Activated CD4-positive, alpha-beta T cell treated with anti-CD3 and anti-CD28 coated beads, Interleukin-2, amount 50 U/mL, for 4 hours (primary cell): Measurements from ENCODE around the gene ABCA4.
A peak's percentile ranks its signal among the peaks of the same experiment; 100 is the strongest.

Experiments used
- DNase-seq, 2 experiments: peaks; one replicate each; pipeline ENCODE4 v3.0.0-alpha.2; 2020

ABCA4 gene

DNA sequence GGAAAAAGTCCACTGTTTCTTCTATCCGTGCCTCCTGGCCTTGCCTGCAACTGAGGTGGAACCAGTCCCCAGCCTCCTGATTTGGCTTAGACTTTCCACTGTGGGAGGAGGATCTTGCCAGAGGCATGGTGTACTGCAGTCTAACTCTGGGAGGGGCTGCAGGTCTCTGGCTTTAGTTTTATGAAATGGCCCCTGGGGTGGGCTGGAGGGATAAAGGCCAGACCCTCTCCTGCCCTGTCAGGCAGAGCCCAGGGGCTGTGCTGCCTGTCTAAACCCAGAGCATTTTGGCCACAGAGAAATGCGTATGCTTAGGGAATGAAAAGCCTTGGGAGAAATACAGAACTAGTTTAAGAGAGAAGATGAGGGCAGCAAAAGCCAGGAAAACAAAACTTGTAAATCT lies 73.0 kb downstream of the ABCA4 start:
- no peak for DNase-seq

DNA sequence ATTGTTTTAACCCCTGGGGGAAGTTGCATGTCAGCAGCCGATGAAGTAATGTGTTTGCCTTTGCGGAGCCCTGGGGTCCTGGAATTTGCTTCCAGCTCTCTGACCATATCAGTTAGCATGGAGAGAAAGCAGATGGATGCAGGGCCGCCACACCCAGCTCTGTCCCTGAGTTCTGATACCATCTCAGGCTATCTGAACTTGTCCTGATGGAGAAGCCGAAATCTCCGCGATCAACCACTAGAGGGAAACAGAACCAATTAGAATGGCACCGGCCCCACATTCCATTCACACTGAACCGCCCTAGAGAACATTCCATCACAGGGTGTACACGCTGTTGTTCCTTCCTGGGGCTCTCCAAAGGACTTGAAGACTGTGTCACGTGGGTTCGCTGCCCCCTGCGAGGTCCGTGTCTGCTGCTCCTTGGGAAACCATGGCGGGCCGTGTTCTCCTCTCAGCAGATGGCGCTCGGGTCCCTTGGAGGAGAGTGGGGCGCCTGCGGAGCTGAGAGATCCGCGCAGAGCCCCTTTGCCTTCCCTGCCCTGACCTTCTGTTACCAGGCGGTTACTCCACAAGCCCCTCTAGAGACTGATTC lies 75.4 kb downstream of the ABCA4 start:
- peak in 1 of 2 experiments; percentile 1 for DNase-seq

DNA sequence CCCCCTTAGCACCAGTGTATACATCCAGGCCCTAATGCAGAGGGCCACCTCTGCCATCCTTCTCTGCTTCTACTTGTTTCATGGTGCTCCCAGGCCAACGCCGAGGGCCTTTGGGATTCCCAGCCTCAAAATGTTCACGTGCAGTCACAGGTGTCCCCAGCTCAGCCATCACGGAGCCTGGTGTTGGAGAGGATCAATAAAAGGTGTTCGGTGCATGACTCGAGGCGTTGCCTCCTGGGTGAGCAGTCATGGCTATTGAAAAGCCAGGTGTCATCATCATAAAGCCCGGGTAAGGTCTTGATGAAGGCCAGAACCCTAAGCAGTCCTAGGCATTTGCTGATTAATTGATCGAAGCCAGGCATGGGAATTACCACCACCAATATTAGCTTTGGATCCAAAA lies 76.1 kb downstream of the ABCA4 start:
- no peak for DNase-seq

DNA sequence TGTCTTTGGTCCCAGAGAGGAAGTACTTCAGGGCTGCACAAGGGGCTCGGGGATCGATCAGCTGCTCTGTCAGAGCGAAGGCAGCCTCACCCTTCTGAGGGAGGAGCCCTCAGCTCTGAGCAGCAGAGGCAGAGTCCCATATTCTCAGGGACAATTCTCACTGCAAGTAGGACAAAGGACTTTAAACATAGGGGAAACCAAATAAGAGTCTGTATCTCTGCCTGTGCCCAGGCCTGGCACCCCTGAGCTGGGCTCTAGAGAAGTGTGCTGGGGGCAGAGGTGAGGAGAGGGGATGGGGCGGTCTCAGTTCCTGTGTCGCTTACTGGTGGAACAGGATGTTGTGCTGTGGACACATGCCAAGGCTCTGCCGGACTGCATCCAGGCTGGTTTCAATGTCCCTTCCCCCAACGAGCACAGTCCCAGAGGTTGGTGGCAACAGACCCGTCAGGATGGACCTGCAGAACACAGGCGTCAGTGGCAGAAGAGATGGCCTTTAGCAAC lies 76.6 kb downstream of the ABCA4 start:
- DNase-seq = no peak

DNA sequence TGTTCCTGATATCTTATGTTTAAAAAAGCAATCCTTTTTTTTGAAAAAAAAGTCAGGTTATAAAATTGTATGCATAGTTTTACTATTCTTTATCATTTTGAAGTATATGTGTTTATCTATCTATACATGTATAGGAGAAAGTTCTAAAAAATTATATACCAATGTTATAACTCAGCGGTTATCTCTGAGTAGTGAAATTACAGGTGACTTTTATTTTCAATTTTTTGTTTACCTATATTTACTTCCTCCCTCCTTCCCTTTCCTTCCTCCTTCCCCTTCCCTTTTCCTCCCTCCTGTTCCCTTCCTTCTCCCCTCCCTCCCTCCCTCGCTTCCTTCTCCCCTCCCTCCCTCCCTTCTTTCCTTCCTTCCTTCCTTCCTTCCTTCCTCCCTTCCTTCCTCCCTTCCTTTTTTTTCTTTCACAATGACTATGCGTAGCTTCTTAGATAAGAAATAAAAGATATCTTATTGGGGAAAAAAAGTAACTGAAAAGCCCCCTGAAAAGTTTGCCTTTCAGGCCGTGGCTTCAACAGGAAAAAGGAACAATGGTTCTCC lies 77.1 kb downstream of the ABCA4 start:
- DNase-seq = no peak

DNA sequence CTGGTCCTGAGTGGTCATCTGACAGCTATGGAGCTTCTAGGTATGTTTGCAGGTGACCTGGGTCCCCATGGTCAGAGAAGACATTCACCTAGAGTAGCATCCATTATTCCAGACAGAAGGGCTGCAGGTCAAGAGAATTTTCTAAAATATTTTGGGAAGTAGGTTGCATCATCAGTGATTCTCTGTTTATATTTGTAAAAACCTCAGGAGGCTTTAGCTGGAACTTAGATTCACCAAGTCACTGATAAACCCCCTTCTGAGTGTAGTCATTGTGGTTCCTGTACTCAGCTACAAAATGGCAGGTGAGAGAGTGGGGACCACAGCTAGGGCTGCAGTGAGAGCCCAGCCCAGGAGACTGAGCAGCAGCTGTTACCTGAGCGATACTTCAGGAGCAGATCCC lies 78.6 kb downstream of the ABCA4 start:
- DNase-seq = no peak

DNA sequence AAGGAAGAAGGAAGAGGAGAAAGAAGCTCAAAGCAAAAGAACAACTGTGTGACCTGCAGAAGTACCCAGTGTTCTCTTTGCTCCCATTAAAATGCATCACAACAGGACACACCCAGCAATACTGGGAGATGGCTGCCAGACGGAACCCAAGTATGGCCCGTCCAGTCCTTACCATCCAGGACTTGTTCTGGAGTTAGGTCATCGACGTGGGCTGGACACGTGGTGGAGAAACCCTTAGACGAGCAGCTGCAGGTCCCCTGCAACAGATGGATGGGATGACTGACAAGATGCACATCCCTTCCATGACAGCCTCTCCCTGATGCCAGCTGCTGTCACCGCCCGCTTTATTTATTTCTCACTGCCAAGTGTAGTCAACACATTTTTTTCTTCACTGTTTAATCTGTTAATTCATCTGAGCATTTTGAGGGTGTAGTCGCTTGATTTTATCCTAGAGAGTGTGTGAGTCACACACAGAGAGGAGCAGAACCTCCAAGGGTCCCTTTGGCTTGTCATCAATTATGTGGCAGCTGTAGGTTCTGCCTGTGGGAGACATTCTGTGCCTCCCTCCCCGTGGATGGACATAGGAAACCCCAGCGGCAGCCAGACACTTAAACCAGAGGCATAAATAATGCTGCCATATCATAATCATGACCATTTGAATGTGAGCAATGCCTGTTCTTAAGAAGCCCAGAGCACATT lies 80.9 kb downstream of the ABCA4 start:
- no peak for DNase-seq

DNA sequence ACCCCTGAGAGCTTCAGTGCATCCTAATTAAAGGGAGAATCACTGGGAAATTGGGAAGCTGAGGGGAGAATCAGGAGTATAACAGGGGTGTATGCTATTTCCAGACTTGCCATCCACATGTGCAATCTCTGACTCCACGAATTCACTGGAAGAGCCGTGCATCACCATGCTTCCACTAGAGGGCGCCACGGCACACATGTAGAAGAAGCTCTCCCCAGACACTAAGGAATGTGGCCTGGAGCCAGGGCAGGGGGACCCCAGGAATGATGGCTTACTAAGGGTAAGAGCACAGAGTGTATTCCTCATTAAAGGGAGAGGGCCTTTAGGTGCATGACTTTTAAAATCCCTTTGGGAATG lies 81.5 kb downstream of the ABCA4 start:
- peak; percentile 29 to 35 for DNase-seq

DNA sequence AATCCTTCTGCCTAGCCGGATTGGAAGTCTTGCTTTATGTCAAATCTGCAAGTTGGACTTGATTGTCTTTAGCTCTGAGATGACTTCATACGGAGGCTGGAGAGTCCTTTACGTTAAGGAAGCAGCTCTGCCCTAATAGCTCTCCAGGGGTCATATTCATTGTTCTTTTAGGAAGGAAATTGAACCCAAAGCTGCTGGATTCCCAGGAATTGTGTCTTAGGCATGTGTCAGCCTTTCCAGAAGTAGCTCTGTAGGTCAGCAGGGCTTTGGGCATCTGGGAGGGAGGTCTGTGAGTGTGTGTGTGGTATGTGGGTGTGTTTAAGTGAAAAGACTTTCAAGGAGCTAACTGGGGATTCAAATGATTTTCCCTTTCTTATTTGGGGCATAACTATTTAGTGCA lies 82.4 kb downstream of the ABCA4 start:
- no peak for DNase-seq

DNA sequence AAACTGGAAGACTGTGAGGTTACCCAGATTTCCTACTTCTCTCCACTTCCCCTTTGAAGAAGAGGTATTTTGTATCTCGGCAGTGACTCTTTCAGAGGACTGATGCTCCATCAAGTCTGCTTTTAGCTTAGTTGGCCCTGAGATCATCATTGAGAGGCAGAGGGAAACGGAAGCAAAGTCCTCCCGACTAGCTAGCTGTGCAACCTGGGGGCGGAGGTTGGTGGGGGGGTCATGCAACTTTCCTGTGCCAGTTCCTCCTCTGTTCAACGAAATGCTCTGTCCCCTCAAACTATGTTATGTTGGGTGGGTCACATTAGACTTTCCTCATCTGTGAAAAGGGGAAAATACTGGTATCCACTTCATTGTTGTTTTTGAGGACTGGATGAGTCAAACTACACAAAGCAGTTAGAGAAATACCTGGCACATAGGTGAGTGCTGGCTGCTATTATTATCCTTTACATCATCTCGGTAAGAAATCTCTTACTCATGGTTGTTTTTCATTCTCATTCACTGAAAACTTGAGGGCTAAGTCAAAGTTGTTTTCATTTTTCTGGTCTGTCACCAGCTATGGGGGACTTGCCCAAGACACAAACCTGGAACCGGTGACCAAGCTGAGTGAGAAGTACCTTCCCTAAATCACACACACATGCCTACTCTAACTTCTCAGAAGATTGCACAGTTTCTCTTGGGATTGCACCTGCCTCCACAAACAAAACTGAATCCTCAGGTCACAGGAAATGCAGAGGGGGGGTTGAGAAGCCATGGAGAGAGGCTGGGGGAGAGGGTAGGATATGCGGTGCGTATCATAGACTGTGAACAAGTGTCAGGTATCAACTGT lies 83.3 kb downstream of the ABCA4 start:
- no peak for DNase-seq

DNA sequence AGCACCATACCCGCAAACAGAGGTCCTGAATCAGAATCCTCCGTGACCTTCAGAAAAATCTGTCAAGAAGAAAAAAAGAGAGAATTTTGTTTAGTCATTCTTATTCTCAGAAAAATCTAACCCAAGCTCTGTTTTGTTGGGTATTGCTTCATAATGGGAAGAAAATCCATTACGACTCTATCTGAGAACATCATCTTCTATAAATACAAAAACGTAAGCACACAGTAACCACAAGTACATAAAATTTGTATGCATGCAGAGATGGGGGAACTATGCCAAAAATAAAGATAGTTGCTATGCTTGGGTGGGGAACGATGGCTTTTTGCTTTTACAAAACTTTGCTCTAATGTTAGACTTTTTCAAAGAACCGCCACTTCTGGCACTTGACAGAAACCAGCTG lies 84.2 kb downstream of the ABCA4 start:
- no peak for DNase-seq

DNA sequence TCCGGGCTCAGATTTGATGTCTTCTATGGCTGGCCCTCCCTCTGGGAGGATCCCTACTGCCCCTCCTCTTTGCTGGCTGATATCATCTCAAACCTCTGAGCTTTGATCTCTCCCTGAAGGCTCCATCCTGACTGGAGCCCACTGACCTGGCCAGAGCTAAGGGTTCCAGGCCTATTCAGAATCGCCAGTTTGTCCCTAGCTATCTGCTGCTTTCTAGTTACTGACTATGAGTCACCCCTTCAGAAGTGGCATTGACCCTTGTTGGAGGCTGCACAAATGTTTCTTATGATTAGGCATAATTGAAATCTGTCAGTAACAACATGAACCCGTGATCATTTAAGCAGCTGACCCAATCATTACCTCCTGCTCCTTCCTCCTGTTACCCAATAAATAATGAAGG lies 87.1 kb downstream of the ABCA4 start:
- no peak for DNase-seq

DNA sequence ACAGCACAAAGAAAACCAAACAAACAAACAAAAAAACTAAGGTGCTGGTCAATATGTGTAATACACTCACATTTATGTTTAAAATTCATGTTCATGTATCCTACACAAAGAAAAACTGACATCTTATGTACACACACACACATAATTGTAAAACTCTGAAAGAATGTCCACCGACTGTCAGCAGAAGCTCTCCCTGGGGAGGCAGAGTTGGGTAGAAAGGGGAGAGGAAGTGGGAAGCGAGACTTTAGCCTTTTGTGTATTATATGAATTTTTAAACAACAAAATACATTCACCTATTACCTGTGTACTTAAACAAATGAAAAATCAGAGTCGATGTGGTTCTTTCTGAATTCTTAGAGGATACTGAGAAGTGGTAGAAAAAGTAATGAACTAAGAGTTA lies 88.3 kb downstream of the ABCA4 start:
- DNase-seq = no peak

DNA sequence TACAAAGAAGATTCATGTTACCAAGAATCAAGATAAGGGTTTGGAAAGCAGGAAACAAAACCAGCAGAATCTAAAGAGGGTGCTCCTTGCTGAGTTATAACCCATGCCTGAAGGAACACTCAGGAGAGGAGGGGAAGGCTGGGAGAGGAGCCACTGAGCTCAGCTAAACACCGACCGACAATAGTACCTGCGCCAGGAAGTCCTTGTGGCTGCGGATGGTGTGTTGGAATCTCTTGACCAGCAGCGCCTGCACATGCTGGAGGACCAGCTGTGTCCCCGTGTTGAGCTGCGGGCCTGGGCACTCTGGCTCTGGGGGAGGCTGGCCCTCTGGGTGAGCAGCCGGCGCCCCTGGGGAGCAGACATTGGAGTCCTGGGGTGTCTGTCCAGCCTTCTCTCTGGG lies 89.4 kb downstream of the ABCA4 start:
- no peak for DNase-seq

DNA sequence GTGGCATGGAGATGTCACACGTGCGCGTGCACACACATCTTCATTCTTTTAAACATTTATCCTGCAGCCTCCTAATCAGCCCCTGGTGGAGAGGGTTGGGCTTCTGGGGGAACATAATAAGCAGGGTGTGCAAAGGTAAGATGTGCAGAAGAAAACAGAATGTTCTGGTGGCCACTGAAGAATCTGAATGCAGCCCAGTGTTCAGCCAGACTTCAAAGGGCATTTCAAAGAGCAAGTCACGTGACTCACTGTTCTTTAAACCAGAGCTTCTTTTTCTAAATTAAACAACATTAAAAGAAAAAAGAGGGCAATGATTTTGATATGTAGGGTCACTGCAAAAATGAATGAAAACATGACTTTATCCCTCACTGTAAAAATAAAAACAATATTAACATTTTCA lies 89.8 kb downstream of the ABCA4 start:
- no peak for DNase-seq

DNA sequence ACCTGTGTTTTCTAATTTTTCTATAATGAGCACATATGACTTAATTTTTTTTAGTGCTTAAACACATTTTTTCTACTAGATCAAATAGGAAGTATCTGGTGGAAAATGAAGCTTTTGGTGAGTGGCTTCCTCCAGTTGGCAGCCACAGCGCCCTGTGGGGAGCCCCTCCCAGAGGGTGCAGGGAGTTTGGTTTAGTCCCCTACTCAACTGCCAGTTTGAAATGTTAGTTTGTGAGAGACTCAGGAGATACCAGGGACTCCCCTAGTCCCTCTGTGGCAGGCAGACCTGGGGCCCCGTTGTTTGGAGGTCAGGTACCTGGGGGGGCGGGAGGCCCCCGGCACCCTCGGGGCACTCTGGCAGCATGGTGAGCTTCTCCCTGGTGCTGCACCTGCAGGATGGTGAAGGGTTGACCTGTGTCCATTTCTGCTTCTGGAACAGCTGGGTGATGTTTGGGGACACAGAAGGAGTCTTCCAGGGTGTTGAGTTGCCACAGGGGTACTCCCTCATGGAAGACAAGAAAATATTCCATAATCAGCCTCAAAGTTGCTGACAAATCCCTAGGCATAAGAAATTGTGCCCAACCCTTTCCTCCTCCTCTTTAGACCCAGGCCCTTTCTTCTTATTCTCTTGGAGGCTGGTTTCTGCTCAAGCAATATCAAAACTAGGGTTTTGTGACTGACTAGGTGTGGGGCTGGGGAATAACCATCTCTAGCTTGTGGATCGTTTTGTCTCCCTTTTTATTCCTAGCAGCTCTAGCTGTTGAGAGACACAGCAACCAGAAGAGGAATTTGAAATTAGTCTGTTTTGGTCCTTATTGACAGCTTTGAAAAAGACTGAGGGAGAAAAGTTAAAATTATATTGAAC lies 91.6 kb downstream of the ABCA4 start:
- no peak for DNase-seq

DNA sequence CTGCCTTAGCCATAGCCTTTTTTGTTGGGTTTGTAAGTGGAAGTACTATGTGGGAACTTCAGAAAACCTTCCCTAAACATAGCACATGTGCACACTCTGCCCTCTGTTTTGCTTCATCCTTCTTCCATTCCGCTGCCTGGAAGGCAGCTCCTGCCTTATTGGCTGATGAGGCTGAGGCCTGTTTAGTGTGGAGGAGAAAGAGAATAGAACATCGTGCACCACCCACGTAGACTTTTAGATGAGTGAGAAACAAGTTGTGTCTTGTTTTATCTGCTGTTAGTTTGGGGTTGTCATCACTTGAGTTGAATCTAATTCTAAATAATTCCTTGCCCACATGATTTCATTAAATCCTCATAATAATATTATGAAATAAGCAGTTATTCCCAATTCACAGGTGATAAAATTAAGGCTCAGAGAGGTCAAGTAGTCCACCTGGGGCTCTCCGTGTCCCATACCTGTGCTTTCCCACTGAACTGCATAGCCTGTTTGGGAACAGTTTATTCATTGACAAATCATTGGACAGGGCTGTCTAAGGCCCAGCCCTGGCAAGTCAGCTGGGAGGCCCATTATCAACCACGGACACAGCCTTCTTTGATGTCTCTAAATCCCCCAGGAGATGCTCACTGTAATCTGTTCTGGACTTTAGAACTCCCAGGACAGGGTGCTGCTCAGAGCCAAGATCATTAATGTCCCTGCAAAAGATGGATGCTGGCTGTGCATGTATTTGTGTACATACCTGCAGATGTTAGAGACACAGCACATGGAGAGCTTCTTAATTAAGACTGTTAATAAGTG lies 93.0 kb downstream of the ABCA4 start:
- no peak for DNase-seq

DNA sequence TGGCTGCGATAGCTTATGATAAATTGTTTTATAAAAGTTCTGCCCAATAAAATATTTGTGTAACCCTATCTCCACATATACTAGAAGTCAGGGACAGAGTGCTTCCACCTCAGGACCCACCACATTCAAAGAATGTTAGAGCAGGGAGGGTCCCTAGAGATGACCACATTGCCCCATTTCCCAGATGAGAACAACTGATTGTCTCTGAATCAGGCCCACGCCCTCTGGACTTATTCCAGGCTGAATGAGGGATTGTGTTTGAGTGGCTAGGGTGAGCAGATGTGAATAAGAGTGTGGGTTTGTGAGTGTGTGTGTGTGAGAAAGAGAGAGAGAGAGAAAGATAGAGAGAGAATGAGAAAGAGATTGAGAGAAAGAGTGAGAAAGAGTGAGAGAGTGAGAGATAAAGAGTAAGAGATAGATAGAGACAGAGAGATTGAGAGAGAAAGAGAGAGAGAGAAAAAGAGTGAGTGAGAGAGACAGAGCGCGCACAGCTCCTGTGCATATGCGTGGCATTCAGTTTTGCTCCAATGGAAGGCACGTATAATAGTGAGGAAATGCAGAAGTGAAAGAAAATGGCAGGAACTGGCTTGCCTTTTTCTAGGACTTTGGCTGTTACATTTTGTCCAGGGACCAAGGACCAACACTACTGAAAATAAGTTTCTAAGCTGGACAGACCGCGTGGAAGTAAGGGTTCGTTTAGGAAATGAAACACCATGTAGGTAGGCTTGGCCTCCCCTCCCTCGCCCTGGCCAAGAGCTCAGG lies 94.1 kb downstream of the ABCA4 start:
- DNase-seq = no peak

DNA sequence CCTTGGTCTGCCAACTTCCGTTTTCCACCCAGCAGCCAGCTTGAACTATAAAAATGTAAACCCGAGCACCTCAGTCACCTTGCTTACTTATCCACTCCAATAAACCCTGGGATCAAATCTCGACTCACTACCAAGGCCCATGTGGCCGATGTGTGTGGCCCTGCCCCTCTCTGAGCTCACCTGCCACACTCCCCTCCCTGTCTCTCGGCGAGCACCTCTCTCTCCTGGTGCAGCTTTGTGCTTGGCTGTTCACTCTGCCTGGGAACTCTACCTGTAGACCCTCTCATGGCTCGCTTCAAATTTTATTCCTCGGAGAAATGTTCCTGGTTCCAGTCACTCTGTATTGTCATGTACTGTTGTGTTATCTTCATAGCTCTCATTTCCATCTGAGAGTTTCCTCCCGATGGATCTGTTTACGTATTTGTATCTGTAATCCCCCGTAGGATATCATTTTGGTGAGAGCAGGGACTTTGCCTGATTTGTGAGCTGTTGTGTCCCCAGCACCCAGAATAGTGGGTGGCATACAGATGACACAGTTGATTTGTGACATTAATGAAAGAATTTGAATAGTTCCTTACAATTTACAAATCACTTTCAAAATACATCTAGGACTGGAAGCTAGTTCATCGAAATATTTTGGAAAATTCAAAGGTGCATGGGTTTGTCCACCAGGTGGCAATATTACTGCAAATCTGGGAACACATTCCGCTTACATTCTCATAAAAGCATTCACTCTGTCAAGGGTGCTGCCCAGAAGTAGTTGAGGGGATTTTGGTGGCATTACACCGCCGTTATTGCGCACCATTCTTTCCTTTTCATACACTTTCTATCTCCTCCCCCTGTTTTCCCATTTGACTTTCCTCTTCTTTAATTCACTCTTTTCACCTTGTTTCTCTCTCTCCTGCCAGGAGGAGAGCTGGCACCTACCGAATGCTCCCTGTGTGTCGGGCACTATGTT lies 95.3 kb downstream of the ABCA4 start:
- DNase-seq = no peak
